Ishikawa (cell line): Measurements from ENCODE around the gene KIAA0825.

Experiments used
- CEBPB ChIP-seq: IDR thresholded peaks from 2 replicates; pipeline ENCODE4 v1.6.1; 2012
- CREB1 ChIP-seq: IDR thresholded peaks from 2 replicates; pipeline ENCODE4 v1.6.1; 2012; ENCODE audit warnings: low read depth
- EGR1 ChIP-seq: IDR thresholded peaks from 2 replicates; pipeline ENCODE4 v1.6.1; 2012
- EP300 ChIP-seq: IDR thresholded peaks from 2 replicates; pipeline ENCODE4 v1.6.1; 2012; ENCODE audit warnings: borderline replicate concordance
- FOXM1 ChIP-seq: IDR thresholded peaks from 2 replicates; pipeline ENCODE4 v1.6.1; 2012; ENCODE audit warnings: low read depth, borderline replicate concordance
- MAX ChIP-seq: IDR thresholded peaks from 2 replicates; pipeline ENCODE4 v1.6.1; 2012
- NFIC ChIP-seq: IDR thresholded peaks from 2 replicates; pipeline ENCODE4 v1.6.1; 2012
- RAD21 ChIP-seq: IDR thresholded peaks from 2 replicates; pipeline ENCODE4 v1.6.1; 2012; ENCODE audit warnings: low read depth
- REST ChIP-seq: IDR thresholded peaks from 2 replicates; pipeline ENCODE4 v1.6.1; 2012; ENCODE audit warnings: low read depth, mild to moderate bottlenecking
- TAF1 ChIP-seq: IDR thresholded peaks from 2 replicates; pipeline ENCODE4 v1.6.1; 2012; ENCODE audit warnings: low read depth, mild to moderate bottlenecking
- TCF12 ChIP-seq: IDR thresholded peaks from 2 replicates; pipeline ENCODE4 v1.6.1; 2012; ENCODE audit warnings: low read depth
- TEAD4 ChIP-seq: IDR thresholded peaks from 2 replicates; pipeline ENCODE4 v1.6.1; 2012
- USF1 ChIP-seq: IDR thresholded peaks from 2 replicates; pipeline ENCODE4 v1.6.1; 2012
- YY1 ChIP-seq: IDR thresholded peaks from 2 replicates; pipeline ENCODE4 v1.6.1; 2012; ENCODE audit warnings: low read depth
- ZBTB7A ChIP-seq: IDR thresholded peaks from 2 replicates; pipeline ENCODE4 v1.6.1; 2012; ENCODE audit warnings: low read depth

KIAA0825 gene

GRCh38 chr5:94508461-94509148 is 109.8 kb downstream of the KIAA0825 start:
- no peak for TF ChIP-seq ZBTB7A
- TF ChIP-seq TAF1, result no peak
- TF ChIP-seq TEAD4, result no peak
- TF ChIP-seq EP300, result no peak
- TF ChIP-seq CREB1, result no peak
- no peak for TF ChIP-seq REST
- no peak for TF ChIP-seq USF1
- TF ChIP-seq MAX, result no peak
- no peak for TF ChIP-seq NFIC
- TF ChIP-seq CEBPB, result no peak

- TF ChIP-seq NFIC (no peak), TCF12 (no peak), CEBPB (no peak), ZBTB7A (no peak), EGR1 (no peak), RAD21 (no peak), TAF1 (no peak), FOXM1 (no peak), EP300 (no peak), CREB1 (no peak), YY1 (no peak)
Observed at GRCh38 chr5:94505327-94506068, 112.9 kb downstream of the KIAA0825 start.

GRCh38 chr5:94503677-94504076 is 114.7 kb downstream of the KIAA0825 start:
- TF ChIP-seq RAD21, result no peak
- TF ChIP-seq CEBPB, result no peak
- no peak for TF ChIP-seq YY1
- no peak for TF ChIP-seq TEAD4
- no peak for TF ChIP-seq TAF1
- no peak for TF ChIP-seq MAX
- no peak for TF ChIP-seq USF1

- TF ChIP-seq RAD21 (no peak), EP300 (no peak), MAX (no peak), EGR1 (no peak), ZBTB7A (no peak), TEAD4 (no peak), CEBPB (no peak), NFIC (no peak), TCF12 (no peak), FOXM1 (no peak), TAF1 (no peak), USF1 (no peak), YY1 (no peak), REST (no peak), CREB1 (no peak)
Observed at GRCh38 chr5:94501365-94501764, 117.0 kb downstream of the KIAA0825 start.

GRCh38 chr5:94499806-94500205 is 118.6 kb downstream of the KIAA0825 start:
- TF ChIP-seq EP300 (no peak), TCF12 (no peak), RAD21 (no peak), CREB1 (no peak)
